Nephron progenitor cell (in vitro differentiated cells): Measurements from ENCODE around the gene SP7.

Source experiments
- DNase-seq: peaks from one replicate; pipeline ENCODE4 v3.0.0; 2021
- H3K27ac Mint-ChIP-seq: 2 replicates; pipeline ENCODE4 v1.8.0; 2021; ENCODE audit warnings: mild to moderate bottlenecking, moderate library complexity, mixed read lengths
- H3K27me3 Mint-ChIP-seq: 2 replicates; pipeline ENCODE4 v1.8.0; 2021; ENCODE audit warnings: mild to moderate bottlenecking, low read depth, mixed read lengths; ENCODE audit not compliant: poor library complexity
- H3K36me3 Mint-ChIP-seq: 2 replicates; pipeline ENCODE4 v1.8.0; 2021; ENCODE audit warnings: low read depth, mixed read lengths
- H3K4me1 Mint-ChIP-seq: 2 replicates; pipeline ENCODE4 v1.8.0; 2021; ENCODE audit warnings: mixed read lengths
- H3K4me3 Mint-ChIP-seq: 2 replicates; pipeline ENCODE4 v1.8.0; 2021; ENCODE audit warnings: mild to moderate bottlenecking, moderate library complexity, mixed read lengths
- H3K9me3 Mint-ChIP-seq: 2 replicates; pipeline ENCODE4 v1.8.0; 2021; ENCODE audit warnings: mild to moderate bottlenecking, moderate library complexity, mixed read lengths
- CTCF ChIP-seq: fragments of 200-600 bp; sonication (generic); IDR thresholded peaks from 2 replicates; pipeline ENCODE4 v1.5.0; 2021; ENCODE audit warnings: antibody characterized with exemption

The SP7 gene

GRCh38 chr12:53336181-53336681, at the start of gene SP7:
Gene SP7, minus strand, starts transcription at chr12:53336354. Its CDS starts 708 bp downstream, at chr12:53335646.
- peak within 1 kb of the TSS; percentile 42 for H3K4me3 Mint-ChIP-seq
- peak; percentile 26 for DNase-seq
- H3K27ac Mint-ChIP-seq = no peak within 1 kb of the TSS
- peaks cover 19% of the 10 kb centered on the region for H3K27me3 Mint-ChIP-seq
- H3K9me3 Mint-ChIP-seq = no peaks in the 10 kb centered on the region
- H3K4me1 Mint-ChIP-seq = peaks cover 64% of the 10 kb centered on the region
- H3K36me3 Mint-ChIP-seq = no peaks in the 10 kb centered on the region
- no peak for TF ChIP-seq CTCF

- Mint-ChIP-seq H3K27ac (peak overlapping the region; percentile 43), H3K9me3 (no peaks in the 10 kb centered on the region), H3K4me1 (peaks cover 45% of the 10 kb centered on the region), H3K4me3 (peak overlapping the region; percentile 93), H3K36me3 (peaks cover 51% of the 10 kb centered on the region), H3K27me3 (no peaks in the 10 kb centered on the region)
- TF ChIP-seq CTCF = no peak
- DNase-seq = no peak
Measured at GRCh38 chr12:53383258-53383657, 47.1 kb upstream of the SP7 start.

GRCh38 chr12:53381731-53382630, 45.8 kb upstream of the SP7 start:
- H3K9me3 Mint-ChIP-seq = no peaks in the 10 kb centered on the region
- peaks cover 42% of the 10 kb centered on the region for H3K36me3 Mint-ChIP-seq
- peak; percentile 29 for DNase-seq
- TF ChIP-seq CTCF = peak; percentile 15
- H3K27me3 Mint-ChIP-seq = no peaks in the 10 kb centered on the region
- H3K27ac Mint-ChIP-seq = peak overlapping the region; percentile 98
- H3K4me3 Mint-ChIP-seq = peak overlapping the region; percentile 93
- peaks cover 45% of the 10 kb centered on the region for H3K4me1 Mint-ChIP-seq

DNA sequence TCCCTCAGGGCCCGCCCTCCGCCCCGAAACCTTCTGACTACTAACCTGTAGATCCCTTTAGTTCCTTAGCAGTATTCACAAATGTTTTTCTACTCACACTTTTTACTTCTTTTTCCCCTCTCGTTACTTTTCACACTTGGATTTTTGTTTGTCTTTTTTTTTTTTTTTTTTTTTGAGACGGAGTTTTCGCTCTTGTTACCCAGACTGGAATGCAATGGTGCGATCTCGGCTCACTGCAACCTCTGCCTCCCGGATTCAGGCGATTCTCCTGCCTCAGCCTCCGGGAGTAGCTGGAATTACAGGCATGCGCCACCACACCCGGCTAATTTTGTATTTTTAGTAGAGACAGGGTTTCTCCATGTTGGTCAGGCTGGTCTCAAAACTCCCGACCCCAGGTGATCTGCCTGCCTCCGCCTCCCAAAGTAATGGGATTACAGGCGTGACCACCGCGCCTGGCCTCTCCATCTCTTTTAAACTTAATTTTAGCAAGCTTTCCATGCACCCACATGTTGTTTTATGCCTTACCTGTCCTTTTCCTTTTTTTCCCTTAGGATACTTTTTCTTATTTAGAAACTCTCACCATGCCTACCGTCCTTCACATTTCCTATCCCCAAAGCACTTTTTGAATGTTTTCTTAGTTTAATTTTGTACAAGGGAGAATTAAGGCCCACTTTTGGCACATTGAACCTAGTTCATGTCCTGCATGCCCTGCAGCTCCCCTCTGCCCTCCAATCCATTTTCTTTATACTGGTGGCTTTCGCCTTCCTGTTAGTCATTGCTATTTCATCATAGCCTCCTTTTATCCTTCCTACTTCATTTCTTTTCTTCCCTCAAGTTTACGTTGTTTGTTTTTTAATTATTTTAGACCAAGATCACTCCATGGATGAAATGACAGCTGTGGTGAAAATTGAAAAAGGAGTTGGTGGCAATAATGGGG, 44.9 kb upstream of the SP7 start:
- TF ChIP-seq CTCF = no peak
- DNase-seq = peak; percentile 41
- Mint-ChIP-seq H3K36me3 (peaks cover 33% of the 10 kb centered on the region), H3K9me3 (no peaks in the 10 kb centered on the region), H3K27ac (peak overlapping the region; percentile 98), H3K4me1 (peaks cover 50% of the 10 kb centered on the region), H3K27me3 (no peaks in the 10 kb centered on the region), H3K4me3 (peak overlapping the region; percentile 93)

DNA sequence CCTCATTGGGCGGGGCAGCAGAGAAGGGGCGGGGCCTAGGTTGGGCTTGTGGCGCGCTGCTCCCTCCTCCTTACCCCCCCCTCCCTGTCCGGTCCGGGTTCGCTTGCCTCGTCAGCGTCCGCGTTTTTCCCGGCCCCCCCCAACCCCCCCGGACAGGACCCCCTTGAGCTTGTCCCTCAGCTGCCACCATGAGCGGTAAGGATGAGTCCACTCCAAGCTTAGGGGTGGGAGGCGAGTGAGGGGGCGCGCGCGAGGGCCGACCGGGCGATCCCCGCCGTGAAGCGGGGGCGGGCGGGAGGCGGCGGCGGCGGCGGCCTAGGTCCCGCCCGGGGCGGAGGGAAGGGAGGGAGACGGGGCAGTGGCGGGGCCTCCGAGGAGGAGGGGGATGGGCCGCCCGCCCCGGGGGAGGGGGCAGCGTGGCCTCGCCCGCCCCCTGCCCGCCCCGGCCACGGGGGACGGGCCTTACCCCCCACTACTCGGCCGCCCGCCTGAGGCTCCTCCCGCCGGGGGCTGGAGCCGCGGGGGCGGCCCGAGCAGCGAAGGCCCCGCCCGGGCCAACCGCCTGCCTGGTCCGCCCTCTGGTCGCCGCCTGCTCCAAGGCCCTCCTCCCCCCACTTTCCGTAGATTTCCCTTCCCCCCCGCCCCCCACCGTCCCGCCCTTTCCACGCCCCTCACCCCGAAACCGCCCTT, 44.1 kb upstream of the SP7 start, which contains the start of gene SP1:
Gene SP1 (plus strand): TSS at position 73 of the 690 bp plus-strand sequence. CDS start 116 bp downstream, at position 189.
- no peak for TF ChIP-seq CTCF
- Mint-ChIP-seq H3K4me1 (peaks cover 50% of the 10 kb centered on the region), H3K27me3 (no peaks in the 10 kb centered on the region), H3K36me3 (peaks cover 28% of the 10 kb centered on the region), H3K27ac (peak within 1 kb of the TSS; percentile 98), H3K9me3 (no peaks in the 10 kb centered on the region), H3K4me3 (peak within 1 kb of the TSS; percentile 93)
- peak; percentile 97 for DNase-seq
